H1 (cell line): ENCODE measurements around the gene DOC2A. TPM values are rescaled to one million over a fixed set of nuclear protein-coding genes. Genes with fewer than 3 reads are reported as not detected.

Experiments used
- RAD21 ChIP-seq, 2 experiments: IDR thresholded peaks in 1 of 2; conservative IDR thresholded peaks in 1 of 2; 2 replicates each; pipeline ENCODE4 v1.6.1; 2011; ENCODE audit warnings: low read depth in 2 of 2, low read length in 2 of 2, improper control_type of control experiment in 1 of 2, inconsistent platforms in 1 of 2, mild to moderate bottlenecking in 1 of 2, moderate library complexity in 1 of 2
- polyA plus RNA-seq, 7 experiments: library from polyadenylated mRNA; depleted of rRNA in 3 of 7; stranded (reverse) in 5 of 7; unstranded in 2 of 7; fragments of >200 nt in 5 of 7; fragments of 200-250 nt in 2 of 7; gene quantifications; 1 replicate in 5 of 7; 2 replicates in 1 of 7; 4 replicates in 1 of 7; pipeline versions ENCODE4 v1.2.1 to v1.2.3, GENCODE V29; 2011 to 2013; ENCODE audit warnings: missing spikeins in 2 of 7, mixed read lengths in 2 of 7
- total RNA-seq: library from RNA; stranded (reverse); fragmentation: NEBNext Ultra II Directional; extraction: Animal tissue kit (Norgen Biotek cat#: 25700); gene quantifications from 2 replicates; pipeline ENCODE4 v1.2.1, GENCODE V29; 2021

Gene DOC2A
- total and polyA plus RNA-seq, 2 of the 8 experiments (the other 6 are each of a cell fraction or from before 2014, with no cell fraction given), result 13.9 to 20.7 TPM

DNA sequence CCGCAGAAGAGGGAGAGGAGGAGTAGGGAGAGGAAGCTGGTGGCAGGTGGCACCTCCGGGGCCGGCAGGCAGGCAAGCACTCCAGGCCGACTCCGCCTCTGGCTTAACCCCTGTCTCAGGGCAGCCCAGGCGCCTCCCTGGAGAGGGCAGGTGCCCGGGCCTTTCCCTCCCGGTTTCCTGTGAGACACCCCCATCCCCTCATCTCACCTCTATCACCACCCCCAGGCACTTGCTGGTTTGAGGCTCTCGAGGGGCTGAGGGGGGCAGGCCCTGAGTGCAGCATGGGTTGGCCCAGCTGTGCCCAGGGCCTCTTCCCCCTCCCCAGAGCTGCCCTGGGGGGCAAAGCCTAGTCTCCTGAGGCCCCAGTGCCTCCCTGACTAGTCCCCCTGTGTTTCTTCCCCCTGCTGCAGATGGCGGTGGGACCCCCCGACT, 6.0 kb downstream of the DOC2A start (continued):
- TF ChIP-seq RAD21 (IDR thresholded peaks at IDR 0.05 in 1 of 2, conservative IDR thresholded peaks at IDR 0.05 in 1 of 2; ENCODE audit: low read depth in 2 of 2, low read length in 2 of 2), result no peak
